Mononuclear cell (primary cell): ENCODE measurements around the gene SLC66A2. TPM values are rescaled to one million over a fixed set of nuclear protein-coding genes. Genes with fewer than 3 reads are reported as not detected.
"Not testable (repeated sequence)": the region's sequence is repeated elsewhere in the genome, so short reads cannot be mapped to it uniquely, and the experiment has no call there.

Experiments
- H3K27me3 ChIP-seq: 2 replicates; pipeline ENCODE4 v1.6.0; 2011; ENCODE audit warnings: low read length, control low read depth; ENCODE audit not compliant: insufficient read depth
- H3K4me1 ChIP-seq: 2 replicates; pipeline ENCODE4 v1.5.1; 2011; ENCODE audit warnings: mild to moderate bottlenecking, low read length, control low read depth; ENCODE audit not compliant: insufficient read depth
- H3K4me3 ChIP-seq: 2 replicates; pipeline ENCODE4 v1.5.1; 2011; ENCODE audit warnings: mild to moderate bottlenecking, low read length, moderate library complexity
- H3K9me3 ChIP-seq: 2 replicates; pipeline ENCODE4 v1.5.1; 2011; ENCODE audit warnings: low read depth, mild to moderate bottlenecking, control low read depth, low read length
- total RNA-seq: library from RNA; depleted of rRNA; stranded (reverse); fragments of >200 nt; gene quantifications from one replicate; pipeline ENCODE4 v1.2.3, GENCODE V29; 2012

The SLC66A2 gene
- total RNA-seq, 1 donor: 26.9 TPM

DNA sequence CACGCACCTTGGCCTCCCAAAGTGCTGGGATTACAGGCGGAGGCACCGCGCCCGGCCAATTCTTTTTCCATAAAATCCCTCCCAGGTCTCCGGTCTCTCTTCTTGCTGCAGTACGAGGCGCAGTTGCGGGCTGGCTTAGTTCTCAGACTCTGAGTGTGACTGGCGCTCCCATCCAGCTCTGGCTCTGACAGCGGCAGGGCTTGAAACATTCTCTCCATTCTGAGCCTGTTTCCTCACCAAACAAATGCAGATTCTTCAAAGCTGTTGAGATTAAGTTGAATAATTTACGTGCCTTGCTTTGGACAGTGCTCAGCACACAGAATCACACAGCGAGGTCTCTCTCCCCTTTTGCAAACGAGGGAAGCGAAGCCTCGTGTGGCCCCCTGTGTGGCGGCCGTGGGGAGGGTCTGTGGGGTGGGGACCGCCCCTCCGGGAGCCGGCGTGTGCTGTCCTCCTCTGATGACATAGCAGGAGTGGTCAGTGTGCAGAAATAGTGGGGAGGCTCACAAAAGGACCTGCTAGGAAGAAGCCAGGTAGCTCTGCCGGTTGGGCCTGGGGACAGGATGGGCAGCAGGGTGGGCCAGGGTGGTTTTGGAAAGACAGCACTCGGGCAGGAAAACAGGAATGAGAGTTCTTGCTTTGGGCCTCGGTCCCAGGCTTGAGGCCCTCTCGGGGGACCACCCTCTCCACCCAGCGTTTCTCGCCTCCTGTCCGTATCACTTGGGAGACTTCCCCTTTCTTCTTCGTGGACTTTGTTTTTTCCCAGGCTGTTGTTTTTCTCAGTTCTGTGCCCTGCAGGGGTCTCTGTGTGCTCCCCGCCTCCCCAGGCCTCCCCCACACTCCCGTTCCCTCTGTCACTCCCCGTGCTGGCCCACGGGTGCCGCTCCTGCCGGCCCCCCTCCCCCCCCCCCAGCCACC, 78.7 kb downstream of the SLC66A2 start:
- H3K4me3 ChIP-seq: no peak overlapping the region
- no peaks in the 10 kb centered on the region for H3K4me1 ChIP-seq
- H3K27me3 ChIP-seq: no peaks in the 10 kb centered on the region

DNA sequence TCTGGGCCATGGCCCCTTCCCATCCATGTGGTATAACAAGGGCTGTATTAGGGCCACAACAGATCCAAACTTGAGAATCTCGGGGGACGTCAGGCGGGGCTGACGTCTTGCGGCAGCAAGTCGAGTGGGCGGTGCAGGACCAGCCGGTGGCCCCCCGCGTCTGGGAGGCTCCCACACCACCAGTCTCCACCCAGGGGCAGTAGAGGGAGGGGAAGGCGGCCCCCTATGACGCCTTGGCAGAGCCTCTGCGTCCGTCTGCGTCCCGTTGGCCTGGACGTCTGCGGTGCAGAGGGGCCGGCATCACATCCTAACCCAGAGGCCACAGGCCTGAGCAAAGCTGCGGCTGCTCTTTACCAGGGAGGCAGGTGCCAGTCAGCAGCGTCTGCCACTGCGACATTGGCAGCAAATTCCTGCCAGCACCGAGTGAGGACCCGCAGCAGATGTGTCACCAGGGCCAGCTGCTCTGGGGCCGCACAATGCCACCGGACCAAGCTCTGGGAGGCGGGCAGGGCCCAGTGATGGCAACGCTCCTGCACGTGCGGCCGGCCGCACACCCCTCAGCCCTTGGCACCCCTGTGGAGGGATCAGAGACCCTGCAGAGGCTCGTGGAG, 79.9 kb downstream of the SLC66A2 start:
- no peak overlapping the region for H3K4me3 ChIP-seq
- H3K4me1 ChIP-seq: no peaks in the 10 kb centered on the region
- H3K9me3 ChIP-seq: no peaks in the 10 kb centered on the region
- no peaks in the 10 kb centered on the region for H3K27me3 ChIP-seq

More for the DNA sequence above, 78.7 kb downstream of the SLC66A2 start:
- no peaks in the 10 kb centered on the region for H3K9me3 ChIP-seq

DNA sequence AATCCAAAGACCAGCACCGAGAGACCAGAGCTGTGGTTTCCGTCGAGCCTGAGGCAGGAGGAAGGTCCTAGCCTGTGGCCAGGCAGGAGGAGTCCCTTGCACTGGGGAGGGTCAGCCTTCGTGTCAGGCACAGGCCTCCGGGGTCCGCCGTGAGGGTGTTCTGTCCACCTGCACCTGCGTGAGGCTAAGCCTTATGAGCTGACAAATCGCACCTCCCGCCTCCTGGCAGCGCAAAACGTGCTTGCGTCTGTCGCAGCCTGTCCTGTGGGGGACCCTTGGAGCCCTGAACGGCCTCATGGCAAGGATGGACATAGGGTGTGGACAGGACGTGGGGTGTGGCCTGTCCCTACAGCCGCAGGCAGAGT, 80.4 kb downstream of the SLC66A2 start:
- Histone ChIP-seq H3K27me3 (no peaks in the 10 kb centered on the region), H3K4me1 (no peaks in the 10 kb centered on the region), H3K9me3 (no peaks in the 10 kb centered on the region), H3K4me3 (no peak overlapping the region)

DNA sequence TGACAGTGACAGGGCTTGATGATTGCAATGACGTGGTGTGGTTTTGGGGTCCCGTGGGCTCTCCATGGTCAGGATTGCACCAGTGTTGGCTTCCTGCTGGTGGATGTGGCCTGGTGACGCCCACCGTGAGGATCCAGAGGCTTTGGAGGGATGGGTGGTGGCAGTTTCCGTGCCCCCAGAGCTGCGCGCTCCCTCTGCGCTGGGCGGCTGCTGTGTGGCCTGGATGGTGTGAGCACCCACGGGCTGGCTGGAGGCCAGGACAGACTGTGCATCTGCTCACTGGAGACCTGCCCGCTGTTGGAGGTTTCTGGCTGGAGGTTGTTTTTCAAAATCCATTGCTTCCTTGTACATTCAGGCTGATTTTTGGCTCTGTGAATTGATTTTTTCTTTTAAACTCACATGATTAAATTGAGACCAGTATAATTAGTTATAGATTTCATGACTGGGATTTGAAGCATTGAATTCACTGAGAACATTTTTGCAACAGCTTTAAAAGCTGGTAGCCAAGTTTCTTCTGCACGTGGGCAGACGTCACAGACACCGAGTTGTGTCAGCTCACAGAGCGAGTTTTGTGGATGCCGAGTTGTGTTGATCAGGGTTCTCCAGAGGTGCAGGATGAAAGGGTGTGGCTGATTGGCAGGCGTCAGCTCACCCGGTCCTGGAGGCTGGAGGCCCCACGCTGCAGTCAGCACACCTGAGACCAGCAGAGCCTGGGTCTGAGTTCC, 81.0 kb downstream of the SLC66A2 start:
- H3K4me1 ChIP-seq: no peaks in the 10 kb centered on the region
- H3K9me3 ChIP-seq: no peaks in the 10 kb centered on the region
- H3K4me3 ChIP-seq: no peak overlapping the region
- H3K27me3 ChIP-seq: no peaks in the 10 kb centered on the region

DNA sequence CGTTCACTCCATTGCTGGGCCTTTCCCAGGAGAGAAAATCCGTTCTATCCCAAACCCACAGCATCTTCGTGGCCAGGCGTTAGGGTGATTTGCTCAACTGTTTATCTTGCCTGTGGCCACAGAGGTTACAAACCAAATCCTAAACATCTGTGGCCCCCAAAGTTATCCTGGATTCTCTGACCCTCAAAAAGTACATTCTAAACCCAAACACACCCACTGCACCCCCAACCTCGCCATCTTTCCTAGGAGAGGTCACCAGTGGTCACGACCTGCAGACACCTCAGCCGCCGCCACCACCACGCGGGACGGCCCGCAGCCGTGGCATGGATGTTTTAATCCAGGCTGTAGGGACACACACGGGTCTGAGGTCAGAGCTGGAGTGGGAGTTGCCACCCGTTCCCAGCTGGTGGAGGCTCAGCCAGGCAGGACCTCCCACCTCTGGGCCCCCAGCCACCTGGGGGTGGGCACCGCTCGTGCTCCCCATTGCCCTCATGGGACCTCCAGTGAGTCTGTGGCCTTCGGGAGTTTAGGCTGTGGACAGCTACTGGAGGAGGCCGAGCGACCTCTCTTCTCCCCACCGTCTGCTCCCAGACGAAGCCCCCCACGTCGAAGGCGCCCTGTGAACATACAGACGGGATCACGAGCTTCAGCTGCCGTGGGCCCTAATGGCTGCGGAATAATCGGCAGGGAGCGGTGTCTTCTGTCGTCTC, 81.7 kb downstream of the SLC66A2 start:
- no peaks in the 10 kb centered on the region for H3K4me1 ChIP-seq
- H3K9me3 ChIP-seq: no peaks in the 10 kb centered on the region
- no peak overlapping the region for H3K4me3 ChIP-seq
- no peaks in the 10 kb centered on the region for H3K27me3 ChIP-seq

DNA sequence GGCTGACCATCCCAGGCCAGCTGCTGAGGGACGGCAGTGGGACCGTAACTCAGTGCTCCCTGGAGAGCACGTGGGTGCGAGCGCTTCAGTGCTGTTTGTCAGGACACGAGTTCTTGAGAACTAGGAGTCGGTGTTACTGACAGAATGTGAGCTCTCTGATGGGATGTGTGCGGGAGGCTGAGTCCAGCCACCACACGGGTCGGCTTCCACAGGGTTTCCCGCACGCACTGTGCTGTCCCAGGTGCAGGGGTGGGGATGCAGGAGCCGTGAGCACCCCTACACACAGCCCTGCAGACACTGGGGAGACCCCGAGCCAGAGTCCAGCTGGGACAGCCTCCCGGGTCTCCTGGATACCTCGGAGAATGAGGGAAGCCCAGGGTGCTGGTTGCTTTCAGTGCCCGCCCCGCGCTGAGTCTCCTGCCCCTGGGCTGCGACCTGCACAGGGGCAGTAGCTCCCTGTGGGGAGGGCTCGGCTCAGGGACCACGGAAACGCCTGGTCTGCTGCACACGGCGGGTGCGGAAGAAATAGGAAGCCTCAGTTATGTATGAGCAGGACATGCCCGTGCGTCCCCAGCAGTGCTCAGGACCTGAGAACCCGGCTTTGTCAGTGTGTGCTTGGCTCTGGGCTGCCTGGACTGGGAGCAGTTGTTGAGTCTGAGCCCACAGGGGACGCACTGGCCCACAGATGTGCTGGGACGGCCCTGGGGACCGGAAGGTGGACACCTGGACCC, 82.5 kb downstream of the SLC66A2 start:
- H3K27me3 ChIP-seq: no peaks in the 10 kb centered on the region
- H3K4me1 ChIP-seq: no peaks in the 10 kb centered on the region
- no peak overlapping the region for H3K4me3 ChIP-seq

DNA sequence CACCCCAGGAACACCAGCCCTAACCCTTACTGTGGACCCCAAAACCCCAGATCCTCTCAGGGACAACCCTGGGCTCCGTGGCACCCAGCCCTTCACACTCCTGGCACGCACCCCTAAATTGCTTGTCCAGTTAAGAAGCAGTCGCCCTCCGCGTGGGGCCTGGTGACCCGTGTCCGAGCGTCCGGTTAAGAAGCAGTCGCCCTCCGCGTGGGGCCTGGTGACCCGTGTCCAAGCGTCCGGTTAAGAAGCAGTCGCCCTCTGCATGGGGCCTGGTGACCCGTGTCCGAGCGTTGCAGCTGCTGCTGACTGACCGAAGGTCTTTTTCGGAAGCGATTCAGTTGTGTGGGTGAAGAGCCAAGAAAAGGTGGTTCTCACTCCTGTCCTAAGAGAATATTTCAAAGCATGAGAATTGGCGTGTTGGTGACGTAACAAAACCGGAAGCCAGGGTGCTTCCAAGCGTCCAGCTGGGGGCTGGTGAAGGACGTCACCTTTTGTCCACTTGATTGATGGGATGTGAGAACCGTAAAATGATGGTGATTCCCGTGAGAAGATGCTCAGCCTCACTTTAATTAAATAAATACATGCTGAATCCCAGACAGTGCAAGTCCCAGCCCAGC, 83.2 kb downstream of the SLC66A2 start:
- Histone ChIP-seq H3K4me3 (no peak overlapping the region), H3K9me3 (no peaks in the 10 kb centered on the region), H3K27me3 (no peaks in the 10 kb centered on the region), H3K4me1 (no peaks in the 10 kb centered on the region)

More for the DNA sequence above, 82.5 kb downstream of the SLC66A2 start:
- no peaks in the 10 kb centered on the region for H3K9me3 ChIP-seq

DNA sequence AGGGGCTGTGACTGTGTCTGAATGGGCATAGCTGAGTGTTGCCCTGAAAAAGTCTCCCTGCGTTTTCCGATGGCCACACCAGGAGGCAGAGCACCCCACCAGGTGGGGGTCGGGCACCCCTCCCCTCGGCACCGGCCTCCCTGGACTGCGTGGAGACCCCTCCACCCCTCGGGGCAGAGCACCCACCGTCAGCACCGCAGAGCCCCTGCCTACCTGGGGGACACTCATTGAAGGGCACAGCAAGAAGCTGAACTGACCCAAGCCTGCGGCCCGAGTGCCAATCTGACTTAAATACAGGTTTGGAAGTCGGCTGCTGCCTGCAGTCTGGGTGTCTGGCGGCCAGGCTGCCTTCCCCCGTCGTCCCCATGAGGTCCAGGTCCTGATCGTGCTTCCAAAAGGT, 83.8 kb downstream of the SLC66A2 start:
- Histone ChIP-seq H3K9me3 (no peaks in the 10 kb centered on the region), H3K4me1 (no peaks in the 10 kb centered on the region), H3K4me3 (no peak overlapping the region), H3K27me3 (no peaks in the 10 kb centered on the region)

DNA sequence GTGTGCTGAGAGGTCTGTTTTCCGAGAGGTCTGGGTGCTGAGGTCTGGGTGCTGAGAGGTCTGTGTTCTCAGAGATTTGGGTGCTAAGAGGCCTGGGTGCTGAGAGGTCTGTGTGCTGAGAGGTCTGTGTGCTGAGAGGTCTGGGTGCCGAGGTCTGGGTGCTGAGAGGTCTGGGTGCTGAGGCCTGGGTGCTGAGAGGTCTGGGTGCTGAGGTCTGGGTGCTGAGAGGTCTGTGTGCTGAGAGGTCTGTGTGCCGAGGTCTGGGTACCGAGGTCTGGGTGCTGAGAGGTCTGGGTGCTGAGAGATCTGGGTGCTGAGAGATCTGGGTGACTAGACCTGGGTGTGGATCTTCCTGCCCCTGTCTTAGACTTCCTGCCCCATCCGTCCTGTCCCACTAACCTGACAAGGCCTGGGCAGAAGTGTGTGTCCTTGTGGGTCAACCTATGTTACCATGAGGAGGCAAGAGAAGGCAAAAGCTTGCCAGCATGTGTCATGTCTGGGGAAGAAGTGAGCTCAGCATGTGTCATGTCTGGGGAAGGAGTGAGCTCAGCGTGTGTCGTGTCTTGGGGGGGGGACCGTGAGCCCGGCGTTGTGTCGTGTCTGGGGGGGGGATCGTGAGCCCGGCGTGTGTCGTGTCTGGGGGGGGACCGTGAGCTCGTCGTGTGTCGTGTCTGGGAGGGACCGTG, 84.4 kb downstream of the SLC66A2 start:
- Histone ChIP-seq H3K4me1 (no peaks in the 10 kb centered on the region), H3K27me3 (no peaks in the 10 kb centered on the region), H3K4me3 (no peak overlapping the region), H3K9me3 (no peaks in the 10 kb centered on the region)

DNA sequence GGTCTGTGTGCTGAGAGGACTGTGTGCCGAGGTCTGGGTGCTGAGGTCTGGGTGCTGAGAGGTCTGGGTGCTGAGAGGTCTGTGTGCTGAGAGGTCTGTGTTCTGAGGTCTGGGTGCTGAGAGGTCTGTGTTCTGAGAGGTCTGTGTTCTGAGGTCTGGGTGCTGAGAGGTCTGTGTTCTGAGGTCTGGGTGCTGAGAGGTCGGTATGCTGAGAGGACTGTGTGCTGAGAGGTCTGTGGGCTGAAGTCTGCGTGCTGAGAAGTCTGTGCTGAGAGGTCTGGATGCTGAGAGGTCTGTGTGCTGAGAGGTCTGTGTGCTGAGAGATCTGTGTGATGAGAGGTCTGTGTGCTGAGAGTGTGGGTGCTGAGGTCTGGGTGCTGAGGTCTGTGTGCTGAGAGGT, 85.5 kb downstream of the SLC66A2 start:
- not testable (repeated sequence) for H3K9me3 ChIP-seq, H3K4me3 ChIP-seq, H3K4me1 ChIP-seq, H3K27me3 ChIP-seq

DNA sequence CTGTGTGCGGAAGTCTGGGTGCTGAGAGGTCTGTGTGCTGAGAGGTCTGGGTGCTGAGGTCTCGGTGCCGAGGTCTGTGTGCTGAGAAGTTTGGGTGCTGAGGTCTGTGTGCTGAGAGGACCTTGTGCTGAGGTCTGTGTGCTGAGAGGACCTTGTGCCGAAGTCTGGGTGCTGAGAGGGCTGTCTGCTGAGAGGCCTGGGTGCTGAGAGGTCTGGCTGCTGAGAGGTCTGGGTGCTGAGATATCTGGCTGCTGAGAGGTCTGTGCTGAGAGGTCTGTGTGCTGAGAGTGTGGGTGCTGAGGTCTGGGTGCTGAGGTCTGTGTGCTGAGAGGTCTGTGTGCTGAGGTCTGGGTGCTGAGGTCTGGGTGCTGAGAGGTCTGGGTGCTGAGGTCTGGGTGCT, 86.5 kb downstream of the SLC66A2 start:
- H3K9me3 ChIP-seq, H3K4me3 ChIP-seq, H3K4me1 ChIP-seq, H3K27me3 ChIP-seq: not testable (repeated sequence)

DNA sequence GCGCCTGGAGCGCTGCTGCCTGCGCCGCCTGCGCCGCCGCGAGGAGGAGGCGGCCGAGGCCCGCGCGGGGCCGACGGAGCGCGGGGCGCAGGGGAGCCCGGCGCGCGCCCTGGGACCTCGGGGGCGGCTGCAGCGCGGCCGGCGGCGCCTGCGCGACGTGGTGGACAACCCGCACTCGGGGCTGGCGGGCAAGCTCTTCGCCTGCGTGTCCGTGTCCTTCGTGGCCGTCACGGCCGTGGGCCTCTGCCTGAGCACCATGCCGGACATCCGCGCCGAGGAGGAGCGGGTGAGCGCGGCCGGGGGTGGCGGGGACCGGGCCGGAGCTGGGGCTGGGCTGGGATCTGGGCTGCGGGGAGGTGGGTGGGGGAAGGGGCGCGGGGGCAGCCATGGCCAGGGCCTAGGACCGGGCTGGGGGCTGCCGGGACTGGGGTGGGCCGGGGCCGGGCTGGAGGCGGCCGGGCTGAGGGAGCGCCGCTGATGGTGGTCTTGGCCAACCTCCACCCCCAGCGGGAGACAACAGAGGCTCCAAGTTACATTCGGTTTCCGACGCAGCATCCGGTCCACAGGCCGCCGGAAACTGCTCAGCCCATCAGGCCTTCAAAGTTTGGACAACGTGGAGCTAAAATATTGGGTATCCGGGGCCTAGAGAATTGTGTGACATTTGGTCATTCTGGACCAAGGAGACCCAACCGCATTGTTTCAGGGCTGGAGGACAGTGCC, 87.3 kb downstream of the SLC66A2 start:
- Histone ChIP-seq H3K4me3 (no peak overlapping the region), H3K4me1 (no peaks in the 10 kb centered on the region), H3K9me3 (no peaks in the 10 kb centered on the region), H3K27me3 (no peaks in the 10 kb centered on the region)
